Ovary (tissue), 3 donors: Measurements from ENCODE around the gene THPO.

Experiments used
- EP300 ChIP-seq: sonication (generic); formaldehyde crosslinking; IDR thresholded peaks from one replicate; pipeline ENCODE4 v1.6.1; 2017; ENCODE audit warnings: antibody characterized with exemption
- POLR2A ChIP-seq: fragments of 450-650 bp; IDR thresholded peaks from one replicate; pipeline ENCODE4 v1.6.1; 2017; ENCODE audit warnings: antibody characterized with exemption, mild to moderate bottlenecking, moderate library complexity
- TF ChIP-seq, protein P1 (sequence below), 3 donors: fragments of 450-650 bp in 2 of 3; fragments of 200-600 bp in 1 of 3; IDR thresholded peaks; one replicate each; pipeline versions ENCODE4 v1.5.1 to v1.8.0; 2016 to 2022; ENCODE audit warnings: antibody characterized with exemption in 3 of 3, mild to moderate bottlenecking in 1 of 3
- donor health status: DM: no; HTN: no; CAD: no.

DNA sequence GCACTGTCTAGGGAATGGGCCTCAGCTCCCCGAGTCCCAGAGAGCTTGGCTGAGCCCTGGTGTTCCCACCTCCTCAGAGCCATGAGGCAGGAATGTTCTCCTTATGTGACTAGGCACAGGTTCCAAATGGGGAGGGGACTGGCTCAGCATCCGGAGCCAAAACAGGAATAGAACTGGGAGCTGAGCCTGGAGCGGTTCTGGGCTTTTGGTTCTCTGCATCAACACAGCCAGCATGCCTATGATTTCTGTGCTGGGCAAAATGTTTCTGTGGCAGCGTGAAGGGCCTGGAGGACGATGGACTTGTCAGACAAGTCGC lies 40.6 kb downstream of the THPO start, which contains the start of gene FAM131A:
- TF ChIP-seq, protein P1, sequence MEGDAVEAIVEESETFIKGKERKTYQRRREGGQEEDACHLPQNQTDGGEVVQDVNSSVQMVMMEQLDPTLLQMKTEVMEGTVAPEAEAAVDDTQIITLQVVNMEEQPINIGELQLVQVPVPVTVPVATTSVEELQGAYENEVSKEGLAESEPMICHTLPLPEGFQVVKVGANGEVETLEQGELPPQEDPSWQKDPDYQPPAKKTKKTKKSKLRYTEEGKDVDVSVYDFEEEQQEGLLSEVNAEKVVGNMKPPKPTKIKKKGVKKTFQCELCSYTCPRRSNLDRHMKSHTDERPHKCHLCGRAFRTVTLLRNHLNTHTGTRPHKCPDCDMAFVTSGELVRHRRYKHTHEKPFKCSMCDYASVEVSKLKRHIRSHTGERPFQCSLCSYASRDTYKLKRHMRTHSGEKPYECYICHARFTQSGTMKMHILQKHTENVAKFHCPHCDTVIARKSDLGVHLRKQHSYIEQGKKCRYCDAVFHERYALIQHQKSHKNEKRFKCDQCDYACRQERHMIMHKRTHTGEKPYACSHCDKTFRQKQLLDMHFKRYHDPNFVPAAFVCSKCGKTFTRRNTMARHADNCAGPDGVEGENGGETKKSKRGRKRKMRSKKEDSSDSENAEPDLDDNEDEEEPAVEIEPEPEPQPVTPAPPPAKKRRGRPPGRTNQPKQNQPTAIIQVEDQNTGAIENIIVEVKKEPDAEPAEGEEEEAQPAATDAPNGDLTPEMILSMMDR (IDR thresholded peaks at IDR 0.05) = no peak
- TF ChIP-seq POLR2A (no peak), EP300 (no peak)
